ENCODE results near the gene FTO. TPM values are rescaled to one million over a fixed set of nuclear protein-coding genes. Genes with fewer than 3 reads are reported as not detected.

Gene FTO
- total RNA-seq, 1 donor from 2014 or later, result 66.4 TPM

- intact Hi-C loops (cut with micrococcal nuclease), result no loop called here
Measured at GRCh38 chr16:54143934-54144571, 440.1 kb downstream of the FTO start.

GRCh38 chr16:54144572-54144947 lies 440.6 kb downstream of the FTO start:
- intact Hi-C loops (cut with micrococcal nuclease), result no loop called here

- intact Hi-C loops (cut with micrococcal nuclease), result no loop called here
Measured at GRCh38 chr16:54145881-54146280, 441.9 kb downstream of the FTO start.

DNA sequence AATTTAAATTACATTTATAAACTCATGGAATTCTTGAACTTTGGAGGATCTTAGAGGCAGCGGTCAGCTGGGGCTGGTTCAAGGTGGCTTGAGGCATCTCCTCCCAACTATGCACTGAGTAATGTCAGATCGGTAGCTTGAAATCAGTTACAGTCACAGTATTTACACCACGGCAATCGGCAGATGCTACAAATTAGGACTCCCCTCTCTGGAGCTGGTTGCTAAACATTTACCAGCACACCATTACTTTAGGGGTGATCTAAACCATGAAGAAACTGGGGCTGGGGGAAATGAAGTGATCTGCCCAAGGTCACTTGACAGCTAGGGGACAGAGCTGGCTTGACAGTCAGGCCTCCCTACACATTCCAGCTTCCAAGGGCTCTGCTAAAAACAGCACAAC lies 445.0 kb downstream of the FTO start:
- intact Hi-C loops (cut with micrococcal nuclease), result no loop called here

GRCh38 chr16:54150861-54151260 lies 446.9 kb downstream of the FTO start:
- intact Hi-C loops (cut with micrococcal nuclease), result no loop called here

- intact Hi-C loops (cut with micrococcal nuclease), result no loop called here
Measured at GRCh38 chr16:54152362-54153239, 448.6 kb downstream of the FTO start.

DNA sequence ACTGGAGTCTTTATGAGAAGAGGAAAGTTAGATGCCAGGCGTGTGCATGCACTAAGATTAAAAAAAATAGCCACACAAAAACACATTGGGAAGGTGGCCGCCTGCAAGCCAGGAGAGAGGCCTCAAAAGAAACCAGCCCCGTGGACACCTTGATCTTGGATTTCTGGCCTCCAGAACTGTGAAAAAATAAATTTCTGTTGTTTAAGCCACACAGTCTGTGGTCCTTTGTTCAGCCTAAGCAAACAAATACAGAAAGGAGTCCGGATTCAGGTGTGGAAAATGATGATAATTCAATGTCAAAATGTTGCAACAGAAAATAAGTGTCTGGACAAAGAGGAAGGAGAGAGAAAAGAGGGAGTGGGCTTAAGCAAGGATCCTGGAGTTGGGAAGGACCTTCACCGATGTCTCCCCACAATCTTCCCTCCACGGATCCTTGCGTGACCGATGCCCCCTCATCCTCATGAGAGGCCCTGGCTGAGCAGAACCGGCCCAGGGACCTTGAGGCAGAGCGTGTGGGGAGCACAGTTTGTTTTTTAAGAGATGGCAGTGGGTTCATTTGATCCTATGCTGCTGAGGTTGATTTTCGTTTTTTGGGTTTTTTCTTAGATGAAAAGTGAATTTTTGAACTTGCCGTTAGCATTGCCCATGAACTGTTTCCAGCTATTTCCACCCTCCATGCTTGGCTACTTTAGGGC lies 449.4 kb downstream of the FTO start:
- intact Hi-C loops (cut with micrococcal nuclease), result no loop called here

DNA sequence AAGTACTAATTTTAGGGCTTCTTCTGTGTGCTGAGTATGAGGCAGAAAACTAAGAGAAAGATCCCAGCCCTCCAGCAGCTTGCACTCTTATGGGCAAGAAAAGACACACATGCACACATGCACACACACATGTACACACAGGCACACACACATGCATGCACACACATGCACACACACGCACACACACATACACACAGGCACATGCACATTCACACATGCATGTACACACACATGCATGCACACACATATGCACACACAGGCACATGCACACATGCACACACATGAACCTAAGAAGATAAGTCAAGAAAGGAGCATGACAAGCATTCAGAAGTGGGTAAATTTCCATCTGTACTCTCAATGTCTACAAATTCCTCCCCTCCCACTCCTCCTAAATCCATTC lies 452.4 kb downstream of the FTO start:
- intact Hi-C loops (cut with micrococcal nuclease), result no loop called here

DNA sequence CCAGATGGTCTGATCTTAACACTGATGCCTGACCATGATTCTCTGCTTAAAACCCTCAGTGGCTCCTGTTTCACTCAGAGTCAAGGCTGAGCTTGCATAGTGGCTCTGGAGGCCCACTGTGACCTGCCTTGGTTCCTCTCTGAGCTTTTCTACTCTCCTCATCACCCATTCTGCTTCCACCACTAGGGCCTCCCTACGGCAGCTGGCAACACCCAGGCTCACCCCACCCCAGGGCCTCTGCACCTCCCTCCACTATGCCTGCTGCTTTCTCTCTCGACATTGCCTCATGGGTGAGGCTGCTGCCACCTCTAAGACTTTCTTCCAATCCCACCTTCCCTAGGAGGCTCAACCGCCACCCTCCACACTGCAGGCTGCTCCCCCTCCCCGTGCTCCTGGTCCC lies 455.0 kb downstream of the FTO start:
- intact Hi-C loops (cut with micrococcal nuclease), result no loop called here

- intact Hi-C loops (cut with micrococcal nuclease), result no loop called here
Measured at GRCh38 chr16:54159490-54160080, 455.6 kb downstream of the FTO start.

DNA sequence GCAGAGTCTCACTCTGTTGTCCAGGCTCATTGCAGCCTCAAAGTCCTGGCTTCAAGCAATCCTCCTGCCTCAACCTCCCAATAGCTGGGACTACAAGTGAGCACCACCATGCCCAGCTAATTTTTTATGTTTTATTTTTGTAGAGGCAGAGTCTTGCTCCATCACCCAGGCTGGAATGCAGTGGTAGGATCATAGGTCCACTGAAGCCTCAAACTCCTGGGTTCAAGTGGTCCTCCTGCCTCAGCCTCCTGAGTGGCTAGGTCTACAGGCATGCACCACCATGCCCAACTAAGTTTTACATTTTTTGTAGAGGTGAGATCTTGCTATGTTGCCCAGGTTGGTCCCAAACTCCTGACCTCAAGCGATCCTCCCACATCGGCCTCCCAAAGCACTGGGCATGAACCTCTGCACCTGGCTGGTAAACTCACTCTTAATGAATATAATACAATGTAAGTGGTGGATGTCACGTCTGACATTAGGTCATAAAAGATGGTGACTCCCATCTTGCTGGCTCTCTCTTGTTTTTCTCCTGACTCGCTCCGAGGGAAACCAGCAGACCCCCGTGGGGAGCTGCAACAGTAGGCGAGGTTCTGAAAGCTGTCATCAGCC lies 456.4 kb downstream of the FTO start:
- intact Hi-C loops (cut with micrococcal nuclease), result no loop called here

DNA sequence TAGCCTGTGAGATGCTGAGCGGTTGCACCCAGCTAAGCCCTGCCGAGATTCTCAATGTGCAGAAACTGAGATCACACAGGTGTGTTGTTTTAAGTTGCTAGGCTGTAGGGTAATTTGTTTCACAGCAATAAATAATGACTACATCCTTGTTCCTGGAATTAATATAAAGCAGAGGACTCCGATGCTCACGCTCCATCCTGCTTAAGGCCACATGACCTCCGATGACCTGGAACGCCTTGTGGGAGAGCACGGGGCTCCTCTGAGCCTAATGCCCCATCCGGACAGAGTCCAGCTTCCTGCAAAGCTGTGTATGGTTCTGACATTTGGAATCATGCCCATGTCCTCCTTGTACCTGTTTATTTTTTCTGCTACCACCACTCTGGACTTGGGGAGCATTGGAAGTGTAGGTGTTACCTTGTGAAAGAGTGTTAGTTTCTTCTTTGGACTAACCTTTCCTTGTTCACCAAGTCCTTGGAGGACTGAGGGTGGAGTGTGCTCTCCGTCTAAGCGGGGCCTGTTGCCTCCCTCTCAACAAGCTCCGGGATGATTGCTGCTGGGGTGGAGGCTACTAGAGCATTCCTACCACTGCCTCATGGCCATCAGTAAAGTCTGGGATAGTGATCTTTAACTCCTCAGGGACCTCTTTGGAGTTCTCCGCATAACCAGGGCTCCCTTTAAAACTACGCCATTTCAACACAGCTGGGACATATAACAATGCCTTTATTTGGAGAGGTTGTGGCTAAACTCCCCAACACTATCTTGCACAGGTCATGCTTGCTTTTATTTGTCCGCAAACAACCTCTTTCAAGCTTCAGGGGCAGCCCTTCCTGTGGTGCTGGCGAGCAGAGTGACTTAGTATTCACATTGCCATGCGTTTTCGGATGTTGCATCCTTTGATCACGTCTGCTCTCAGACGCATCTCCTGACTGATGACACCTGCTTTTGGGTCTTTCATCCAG lies 457.3 kb downstream of the FTO start:
- intact Hi-C loops (cut with micrococcal nuclease), result no loop called here

DNA sequence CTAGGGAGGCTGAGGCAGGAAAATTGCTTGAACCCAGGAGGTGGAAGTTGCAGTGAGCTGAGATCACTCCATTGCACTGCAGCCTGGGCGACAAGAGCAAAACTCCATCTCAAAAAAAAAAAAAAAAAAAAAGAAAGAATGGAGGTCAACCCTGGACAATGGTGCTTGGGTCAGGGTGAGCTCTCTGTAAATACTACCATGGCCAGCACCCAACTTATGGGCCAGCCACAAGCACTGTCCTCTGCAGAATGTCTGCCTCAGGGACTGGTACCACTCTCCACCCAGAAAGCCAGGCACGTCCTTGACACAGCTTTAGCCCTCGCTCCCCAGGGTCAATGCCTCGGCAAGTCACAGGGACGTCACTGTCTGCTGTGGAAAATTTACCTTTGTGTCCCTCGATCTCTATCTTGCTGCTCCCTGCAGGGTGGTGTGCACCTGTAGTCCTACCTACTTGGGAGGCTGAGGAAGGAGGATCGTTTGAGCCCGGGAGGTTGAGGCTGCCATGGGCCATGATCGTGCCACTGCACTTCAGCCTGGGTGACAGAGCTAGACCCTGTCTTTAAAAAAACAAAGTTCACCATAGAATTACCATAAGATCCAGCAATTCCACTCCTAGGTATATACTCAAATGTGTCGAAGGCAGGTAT lies 459.4 kb downstream of the FTO start:
- intact Hi-C loops (cut with micrococcal nuclease), result no loop called here

DNA sequence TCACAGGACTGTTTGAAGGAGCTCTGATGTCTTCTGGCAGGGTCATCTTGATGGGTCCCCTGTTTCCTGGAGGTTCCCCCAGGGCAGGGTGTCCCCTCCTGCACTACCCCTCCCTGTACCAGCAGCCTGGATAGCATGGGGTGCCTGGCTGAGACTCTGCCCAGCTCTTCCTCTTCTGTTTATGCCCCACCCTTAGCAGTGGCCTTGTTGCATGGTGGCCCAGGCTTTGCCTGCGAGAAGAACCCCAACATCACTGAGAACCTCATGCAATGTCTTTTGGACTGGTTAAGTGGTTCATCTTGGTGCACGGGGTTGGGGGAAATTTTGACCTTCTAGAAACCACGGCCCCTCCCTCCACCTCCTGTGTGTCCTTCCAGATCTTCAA lies 460.8 kb downstream of the FTO start:
- intact Hi-C loops (cut with micrococcal nuclease), result no loop called here

DNA sequence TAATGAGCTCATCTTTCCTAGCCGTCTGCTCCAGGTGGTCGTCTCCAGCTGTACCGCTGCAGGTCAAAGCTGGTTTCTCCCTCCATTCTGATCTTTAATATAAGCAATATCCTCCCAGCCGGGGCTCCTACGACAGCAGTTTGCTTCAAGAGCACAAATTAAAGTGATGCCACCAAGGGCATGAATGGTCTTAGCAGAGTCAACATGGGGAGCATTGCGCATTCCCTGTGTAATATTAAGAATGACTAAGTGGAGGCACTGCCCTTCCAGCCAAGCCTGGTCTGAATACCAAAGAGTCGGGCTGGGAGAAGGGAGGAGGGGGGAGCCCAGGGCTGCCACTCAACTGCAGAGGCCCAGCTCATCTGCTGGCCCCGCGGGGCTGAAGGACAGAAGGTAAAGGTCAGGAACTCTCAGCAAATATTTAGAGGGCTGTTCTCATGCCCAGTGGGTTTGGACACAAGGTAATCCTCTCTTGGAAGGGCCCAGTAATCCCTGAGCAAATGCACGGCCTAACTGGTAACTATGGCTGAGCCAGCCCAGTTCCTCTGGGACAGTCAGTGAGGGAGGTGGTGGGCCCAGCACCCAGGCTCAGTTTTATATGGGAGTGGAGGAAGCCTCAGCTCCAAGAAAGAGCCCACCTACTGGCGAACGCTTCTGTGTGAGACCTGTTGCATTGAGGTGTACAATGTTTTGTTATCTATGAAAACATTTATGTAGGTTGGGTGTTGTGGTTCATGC lies 461.4 kb downstream of the FTO start:
- intact Hi-C loops (cut with micrococcal nuclease), result no loop called here

- intact Hi-C loops (cut with micrococcal nuclease), result no loop called here
Measured at GRCh38 chr16:54165912-54166865, 462.2 kb downstream of the FTO start.

DNA sequence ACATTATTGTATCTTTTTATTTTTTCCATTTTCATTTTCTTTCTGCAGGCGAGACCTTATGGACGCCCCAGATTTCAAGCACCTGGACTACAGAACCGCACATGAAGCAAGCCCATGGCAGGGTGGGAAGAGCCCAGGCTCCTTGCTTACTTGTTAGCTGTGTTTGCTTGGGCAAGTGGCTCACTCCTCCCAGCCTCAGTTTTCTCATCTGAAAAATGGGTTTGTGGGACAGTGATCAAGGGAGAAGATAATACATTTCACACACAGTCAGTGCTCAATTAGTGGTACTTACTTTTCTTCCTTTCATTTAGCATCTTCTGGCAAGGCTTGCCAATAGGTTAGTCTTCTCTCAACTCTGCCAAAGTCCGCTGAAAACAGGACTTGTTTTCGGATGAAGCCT lies 465.2 kb downstream of the FTO start:
- intact Hi-C loops (cut with micrococcal nuclease), result no loop called here
